H9 (cell line): Measurements from ENCODE around the gene SCRG1. TPM values are rescaled to one million over a fixed set of nuclear protein-coding genes. Genes with fewer than 3 reads are reported as not detected.

Experiments used
- DNase-seq: peaks from one replicate; pipeline ENCODE4 v3.0.0-alpha.2; 2017
- H2AFZ ChIP-seq: one replicate; pipeline ENCODE4 v1.6.1; 2013; ENCODE audit warnings: mild to moderate bottlenecking, low read length, control low read depth, moderate library complexity
- H2AK5ac ChIP-seq: 2 replicates; pipeline ENCODE4 v1.6.1; 2013; ENCODE audit warnings: low read length, control low read depth, mixed read lengths; ENCODE audit not compliant: insufficient read length
- H2BK120ac ChIP-seq: one replicate; pipeline ENCODE4 v1.6.1; 2013; ENCODE audit warnings: low read depth, mild to moderate bottlenecking, low read length, control low read depth, inconsistent platforms; ENCODE audit not compliant: poor library complexity, severe bottlenecking
- H2BK12ac ChIP-seq: 2 replicates; pipeline ENCODE4 v1.6.1; 2013; ENCODE audit warnings: low read length, control low read depth, mixed read lengths, low read depth; ENCODE audit not compliant: insufficient read length
- H2BK15ac ChIP-seq: 2 replicates; pipeline ENCODE4 v1.6.1; 2013; ENCODE audit warnings: low read depth, low read length, control low read depth
- H2BK20ac ChIP-seq: one replicate; pipeline ENCODE4 v1.6.1; 2013; ENCODE audit warnings: low read depth, mild to moderate bottlenecking, low read length, control low read depth, inconsistent platforms; ENCODE audit not compliant: poor library complexity, severe bottlenecking
- H2BK5ac ChIP-seq: 2 replicates; pipeline ENCODE4 v1.6.1; 2013; ENCODE audit warnings: low read length, control low read depth, mixed read lengths; ENCODE audit not compliant: insufficient read length
- H3K14ac ChIP-seq: 2 replicates; pipeline ENCODE4 v1.6.1; 2013; ENCODE audit warnings: low read length, control low read depth; ENCODE audit not compliant: insufficient read depth
- H3K18ac ChIP-seq: 2 replicates; pipeline ENCODE4 v1.6.1; 2013; ENCODE audit warnings: low read depth, mild to moderate bottlenecking, mixed read lengths, low read length, control low read depth; ENCODE audit not compliant: insufficient read length
- H3K23ac ChIP-seq: 2 replicates; pipeline ENCODE4 v1.6.1; 2013; ENCODE audit warnings: low read length, control low read depth, mixed read lengths, low read depth; ENCODE audit not compliant: insufficient read length
- H3K23me2 ChIP-seq: 2 replicates; pipeline ENCODE4 v1.6.1; 2013; ENCODE audit warnings: low read depth, mild to moderate bottlenecking, mixed read lengths, low read length, control low read depth; ENCODE audit not compliant: insufficient read length, poor library complexity, severe bottlenecking
- H3K27ac ChIP-seq: 2 replicates; pipeline ENCODE4 v1.5.1; 2013; ENCODE audit warnings: low read length, control low read depth, mixed read lengths, low read depth; ENCODE audit not compliant: insufficient read length
- H3K27me3 ChIP-seq: 2 replicates; pipeline ENCODE4 v1.6.1; 2013; ENCODE audit warnings: low read length, control low read depth, inconsistent platforms; ENCODE audit not compliant: insufficient read depth
- H3K4ac ChIP-seq: 2 replicates; pipeline ENCODE4 v1.6.1; 2013; ENCODE audit warnings: low read depth, mild to moderate bottlenecking, control low read depth, inconsistent platforms, low read length, moderate library complexity
- H3K4me1 ChIP-seq: 2 replicates; pipeline ENCODE4 v1.6.1; 2013; ENCODE audit warnings: low read length, control low read depth, inconsistent platforms; ENCODE audit not compliant: insufficient read depth
- H3K4me2 ChIP-seq: 2 replicates; pipeline ENCODE4 v1.6.1; 2013; ENCODE audit warnings: low read length, control low read depth, mixed read lengths; ENCODE audit not compliant: insufficient read length, insufficient read depth
- H3K56ac ChIP-seq: 2 replicates; pipeline ENCODE4 v1.6.1; 2013; ENCODE audit warnings: low read depth, mild to moderate bottlenecking, mixed read lengths, low read length, control low read depth; ENCODE audit not compliant: insufficient read length
- H3K79me1 ChIP-seq: 2 replicates; pipeline ENCODE4 v1.6.1; 2013; ENCODE audit warnings: low read depth, mild to moderate bottlenecking, moderate library complexity, low read length, control low read depth, inconsistent platforms; ENCODE audit not compliant: insufficient read depth, poor library complexity, severe bottlenecking
- H3K79me2 ChIP-seq: 2 replicates; pipeline ENCODE4 v1.6.1; 2013; ENCODE audit warnings: low read length, control low read depth, inconsistent platforms; ENCODE audit not compliant: insufficient read depth
- H3K9ac ChIP-seq: 2 replicates; pipeline ENCODE4 v1.6.1; 2013; ENCODE audit warnings: low read length, control low read depth, mixed read lengths; ENCODE audit not compliant: insufficient read length; ENCODE audit errors: extremely low read depth
- H3K9me3 ChIP-seq: one replicate; pipeline ENCODE4 v1.6.1; 2013; ENCODE audit warnings: low read depth, low read length, inconsistent platforms; ENCODE audit not compliant: control insufficient read depth
- H3T11ph ChIP-seq: one replicate; pipeline ENCODE4 v1.6.1; 2013; ENCODE audit warnings: mild to moderate bottlenecking, low read length, control low read depth, inconsistent platforms
- H4K20me1 ChIP-seq: one replicate; pipeline ENCODE4 v1.6.1; 2013; ENCODE audit not compliant: control insufficient read depth, insufficient read length, insufficient read depth
- H4K5ac ChIP-seq: 2 replicates; pipeline ENCODE4 v1.6.1; 2013; ENCODE audit warnings: low read depth, mild to moderate bottlenecking, mixed read lengths, low read length, control low read depth; ENCODE audit not compliant: insufficient read length
- H4K8ac ChIP-seq: replicated peaks from 2 replicates; pipeline ENCODE4 v1.6.1; 2013; ENCODE audit warnings: low read length, control low read depth, mixed read lengths, low read depth; ENCODE audit not compliant: insufficient read length
- H4K91ac ChIP-seq: 2 replicates; pipeline ENCODE4 v1.6.1; 2013; ENCODE audit warnings: low read depth, mild to moderate bottlenecking, moderate library complexity, mixed read lengths, low read length, control low read depth; ENCODE audit not compliant: insufficient read length
- H3K27ac Mint-ChIP-seq, 3 experiments: 2 replicates in 2 of 3; 3 replicates in 1 of 3; pipeline ENCODE4 v1.8.0; 2020 to 2021; ENCODE audit warnings: mixed read lengths in 3 of 3, mild to moderate bottlenecking in 1 of 3, moderate library complexity in 1 of 3
- H3K27me3 Mint-ChIP-seq: 2 replicates; pipeline ENCODE4 v1.8.0; 2021; ENCODE audit warnings: low read depth, mild to moderate bottlenecking, moderate library complexity, mixed read lengths
- H3K36me3 Mint-ChIP-seq, 3 experiments: 2 replicates in 2 of 3; 3 replicates in 1 of 3; pipeline ENCODE4 v1.8.0; 2020 to 2021; ENCODE audit warnings: low read depth in 3 of 3, mixed read lengths in 3 of 3; ENCODE audit not compliant: insufficient read depth in 1 of 3
- H3K4me1 Mint-ChIP-seq, 2 experiments: 2 replicates each; pipeline ENCODE4 v1.8.0; 2020; ENCODE audit warnings: mixed read lengths in 2 of 2
- H3K4me3 Mint-ChIP-seq, 2 experiments: 2 replicates in 1 of 2; 3 replicates in 1 of 2; pipeline ENCODE4 v1.8.0; 2020 to 2021; ENCODE audit warnings: mild to moderate bottlenecking in 2 of 2, mixed read lengths in 2 of 2, moderate library complexity in 1 of 2
- H3K9me3 Mint-ChIP-seq, 2 experiments: 2 replicates in 1 of 2; 3 replicates in 1 of 2; pipeline ENCODE4 v1.8.0; 2020; ENCODE audit warnings: mild to moderate bottlenecking in 2 of 2, mixed read lengths in 2 of 2, moderate library complexity in 1 of 2
- CTCF ChIP-seq: fragments of 200-600 bp; sonication (generic); conservative IDR thresholded peaks from 3 replicates; pipeline ENCODE4 v1.8.0; 2021; ENCODE audit warnings: antibody characterized with exemption, mild to moderate bottlenecking
- WGBS: extraction: QIAGEN DNeasy Blood & Tissue Kit; methylation state at CpG from one replicate; pipeline ENCODE4 v1.1.7; 2013; ENCODE audit warnings: missing lambda C conversion rate, low lambda C conversion rate, mixed read lengths; ENCODE audit not compliant: insufficient read length; ENCODE audit errors: extremely low coverage; 5-methylcytosine and 5-hydroxymethylcytosine counted together
- total RNA-seq: library from RNA; stranded (reverse); gene quantifications from 2 replicates; pipeline ENCODE4 v1.2.1, GENCODE V29; 2021

The SCRG1 gene
- total RNA-seq, 1 experiment from 2014 or later = not detected

- no peaks in the 10 kb centered on the region for H3K9me3 ChIP-seq
- H3K4ac ChIP-seq = no peak overlapping the region
- H2AFZ ChIP-seq = no peak overlapping the region
- no peak overlapping the region for H2BK15ac ChIP-seq
- Mint-ChIP-seq H3K36me3 (peaks cover 0 to under 1% (median 0%) of the 10 kb centered on the region in 3 experiments; a peak in 1 of 7 replicates), H3K27me3 (no peaks in the 10 kb centered on the region), H3K4me1 (no peaks in the 10 kb centered on the region), H3K27ac (no peak overlapping the region), H3K9me3 (no peaks in the 10 kb centered on the region; a peak in 1 of 5 replicates), H3K4me3 (no peak overlapping the region)
- H2BK20ac ChIP-seq = no peak overlapping the region
- H3K79me1 ChIP-seq = no peaks in the 10 kb centered on the region
- no peak overlapping the region for H4K5ac ChIP-seq
- no peak for DNase-seq
- H4K8ac ChIP-seq = no peak overlapping the region
- H3K9ac ChIP-seq = no peak overlapping the region
- H3K18ac ChIP-seq = no peak overlapping the region
- no peak overlapping the region for H3K23ac ChIP-seq
- no peak for TF ChIP-seq CTCF
- H2AK5ac ChIP-seq = no peak overlapping the region
- no peak overlapping the region for H3T11ph ChIP-seq
- no peaks in the 10 kb centered on the region for H3K4me1 ChIP-seq
- H3K56ac ChIP-seq = no peak overlapping the region
- no peaks in the 10 kb centered on the region for H3K27me3 ChIP-seq
- H2BK5ac ChIP-seq = no peak overlapping the region
- no peaks in the 10 kb centered on the region for H3K23me2 ChIP-seq
- H3K79me2 ChIP-seq = no peaks in the 10 kb centered on the region
- no peaks in the 10 kb centered on the region for H4K20me1 ChIP-seq
- no peak overlapping the region for H3K14ac ChIP-seq
- H2BK120ac ChIP-seq = no peak overlapping the region
- H4K91ac ChIP-seq = no peak overlapping the region
- H3K27ac ChIP-seq = no peak overlapping the region
- H2BK12ac ChIP-seq = no peak overlapping the region
- H3K4me2 ChIP-seq = no peak overlapping the region
- no CpG with 5 or more reads among the region's 1 CpG for WGBS
These were observed 1.3 kb downstream of the SCRG1 start for GRCh38 chr4:173397604-173398003.
